HG03571 (cell line): ENCODE data around the gene IGFBPL1.
A peak's percentile ranks its signal among the peaks of the same experiment; 100 is the strongest.
"Not testable (repeated sequence)": the region's sequence is repeated elsewhere in the genome, so short reads cannot be mapped to it uniquely, and the experiment has no call there.

Experiments
- ATAC-seq: cut with Tn5 transposase; IDR thresholded peaks from one replicate; pipeline ENCODE4 v1.9.1; 2021; ENCODE audit not compliant: unreplicated experiment

Gene IGFBPL1

DNA sequence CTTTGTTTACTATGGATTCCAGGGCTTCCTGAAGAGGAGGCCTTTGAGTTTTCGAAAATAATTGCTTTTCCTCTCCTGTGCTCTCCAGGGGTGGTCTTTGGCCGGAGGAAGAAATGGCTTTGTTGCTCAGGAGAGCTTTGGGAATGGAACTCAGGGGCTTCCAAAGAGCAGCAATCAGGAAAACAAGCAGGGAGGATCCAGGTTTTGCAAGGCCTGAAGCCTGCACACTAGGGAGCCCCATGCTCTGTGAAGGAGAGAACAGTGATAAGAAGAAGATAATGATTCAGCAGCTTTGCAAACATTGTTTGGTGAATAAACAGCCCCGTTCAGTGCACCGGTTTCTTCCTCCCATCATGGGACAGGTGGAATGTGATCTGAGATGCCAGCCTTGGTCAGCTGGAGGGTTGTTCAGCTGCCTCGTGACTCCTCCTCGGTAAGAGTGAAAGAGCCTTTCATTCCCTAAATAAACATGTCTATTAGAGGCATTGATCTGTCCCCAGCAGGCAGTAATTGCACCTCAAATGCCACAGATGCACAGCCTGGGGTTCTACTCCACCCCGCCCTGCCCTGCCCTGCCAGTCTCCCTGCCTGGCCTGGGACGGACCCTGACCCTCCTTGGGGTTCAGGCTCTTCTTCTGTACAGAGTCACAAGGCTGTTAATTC lies 43.3 kb downstream of the IGFBPL1 start:
- ATAC-seq: no peak

DNA sequence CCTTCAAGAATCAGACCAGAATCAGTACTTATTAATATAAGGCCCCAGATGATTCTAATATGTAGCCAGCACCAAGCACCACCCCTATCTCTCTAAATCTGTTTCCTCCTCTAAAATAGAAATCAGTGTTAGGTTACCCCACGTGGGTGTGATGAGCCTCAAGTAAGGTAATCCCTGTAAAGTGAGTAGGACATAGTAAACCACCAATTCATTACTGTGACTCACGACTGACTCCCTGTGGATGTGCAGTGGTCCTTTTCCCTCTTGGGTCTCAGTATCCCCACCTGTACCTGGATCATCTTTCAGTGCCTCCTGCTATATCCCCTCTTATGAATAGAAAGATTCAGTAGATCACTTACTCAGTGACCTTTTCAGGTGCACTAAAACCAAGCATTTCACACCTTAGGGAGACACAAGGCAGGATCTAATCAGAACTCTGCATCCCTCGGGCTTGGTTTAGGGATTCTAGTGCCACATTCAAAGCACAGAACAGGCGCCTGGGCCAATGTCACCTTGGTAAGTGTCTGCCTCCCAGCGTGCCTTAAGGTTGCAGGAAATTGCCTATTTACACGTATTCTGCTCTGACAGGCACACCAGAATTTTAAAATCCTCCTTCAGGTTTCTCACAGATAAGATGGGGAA lies 43.9 kb downstream of the IGFBPL1 start:
- no peak for ATAC-seq

DNA sequence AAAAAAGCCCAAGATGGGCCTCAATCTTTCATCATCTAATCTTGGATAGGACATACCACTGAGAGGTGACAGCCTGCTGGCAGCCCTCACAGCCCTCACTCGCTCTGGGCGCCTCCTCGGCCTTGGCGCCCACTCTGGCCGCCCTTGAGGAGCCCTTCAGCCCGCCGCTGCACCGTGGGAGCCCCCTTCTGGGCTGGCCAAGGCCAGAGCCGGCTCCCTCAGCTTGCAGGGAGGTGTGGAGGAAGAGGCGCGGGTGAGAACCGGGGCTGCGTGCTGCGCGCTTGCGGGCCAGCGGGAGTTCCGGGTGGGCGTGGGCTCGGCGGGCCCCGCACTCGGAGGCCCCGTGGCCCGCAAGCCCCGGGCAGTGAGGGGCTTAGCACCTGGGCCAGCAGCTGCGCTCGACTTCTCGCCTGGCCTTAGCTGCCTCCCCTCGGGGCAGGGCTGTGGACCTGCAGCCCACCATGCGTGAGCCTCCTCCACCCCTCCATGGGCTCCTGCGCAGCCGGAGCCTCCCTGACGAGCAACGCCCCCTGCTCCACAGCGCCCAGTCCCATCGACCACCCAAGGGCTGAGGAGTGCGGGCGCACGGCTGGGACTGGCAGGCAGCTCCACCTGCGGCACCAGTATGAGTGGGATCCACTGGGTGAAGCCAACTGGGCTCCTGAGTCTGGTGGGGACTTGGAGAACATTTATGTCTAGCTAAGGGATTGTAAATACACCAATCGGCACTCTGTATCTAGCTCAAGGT lies 46.7 kb downstream of the IGFBPL1 start:
- ATAC-seq: not testable (repeated sequence)

DNA sequence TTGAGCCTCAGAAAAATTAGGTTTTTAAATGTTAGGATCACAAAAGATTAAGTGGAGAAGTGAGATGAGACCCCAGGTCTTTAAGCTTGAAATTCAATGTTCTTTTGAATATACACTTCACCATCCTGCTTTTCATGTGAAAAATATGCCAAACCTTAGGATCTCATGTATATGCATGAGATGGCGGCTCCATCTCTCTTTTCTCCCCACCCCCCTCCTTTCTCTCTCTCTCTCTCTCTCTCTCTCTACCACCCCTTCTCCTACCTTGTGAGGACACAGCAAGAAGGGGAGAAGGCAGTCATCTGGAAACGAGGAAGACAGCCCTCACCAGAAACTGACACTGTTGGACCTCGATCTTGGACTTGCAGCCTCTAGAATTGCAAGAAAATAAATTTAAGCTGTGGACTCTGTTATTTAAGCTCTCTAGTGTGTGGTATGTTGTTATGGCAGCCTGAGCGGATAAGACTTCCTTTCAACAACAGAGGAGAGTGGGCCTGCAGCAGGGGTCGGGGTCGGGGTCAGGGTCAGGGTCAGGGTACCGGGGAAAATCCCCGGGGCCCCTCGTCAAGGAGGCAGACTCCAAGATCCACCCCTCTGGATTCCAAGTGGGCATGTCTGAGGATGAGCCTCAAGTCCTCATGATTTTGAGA lies 48.1 kb downstream of the IGFBPL1 start:
- no peak for ATAC-seq

DNA sequence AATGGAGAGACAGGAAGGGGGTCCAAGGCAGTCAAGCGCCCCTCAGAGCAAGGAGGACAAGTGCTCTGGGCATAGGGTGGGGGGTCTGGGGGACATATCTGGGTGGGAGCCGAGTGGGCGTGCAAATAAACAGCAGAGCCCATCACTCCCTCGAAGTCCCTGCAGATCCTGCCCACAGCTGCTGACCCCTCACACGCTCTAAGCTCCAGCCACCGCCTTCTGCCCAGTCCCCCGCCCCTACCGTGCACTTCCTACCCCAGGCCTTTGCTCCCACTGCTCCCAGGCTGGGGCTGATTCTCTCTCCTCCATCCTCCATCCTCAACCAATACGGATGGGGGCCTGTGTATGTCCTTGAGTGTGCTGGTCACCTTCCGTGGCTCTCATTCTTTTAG lies 48.7 kb downstream of the IGFBPL1 start:
- no peak for ATAC-seq

DNA sequence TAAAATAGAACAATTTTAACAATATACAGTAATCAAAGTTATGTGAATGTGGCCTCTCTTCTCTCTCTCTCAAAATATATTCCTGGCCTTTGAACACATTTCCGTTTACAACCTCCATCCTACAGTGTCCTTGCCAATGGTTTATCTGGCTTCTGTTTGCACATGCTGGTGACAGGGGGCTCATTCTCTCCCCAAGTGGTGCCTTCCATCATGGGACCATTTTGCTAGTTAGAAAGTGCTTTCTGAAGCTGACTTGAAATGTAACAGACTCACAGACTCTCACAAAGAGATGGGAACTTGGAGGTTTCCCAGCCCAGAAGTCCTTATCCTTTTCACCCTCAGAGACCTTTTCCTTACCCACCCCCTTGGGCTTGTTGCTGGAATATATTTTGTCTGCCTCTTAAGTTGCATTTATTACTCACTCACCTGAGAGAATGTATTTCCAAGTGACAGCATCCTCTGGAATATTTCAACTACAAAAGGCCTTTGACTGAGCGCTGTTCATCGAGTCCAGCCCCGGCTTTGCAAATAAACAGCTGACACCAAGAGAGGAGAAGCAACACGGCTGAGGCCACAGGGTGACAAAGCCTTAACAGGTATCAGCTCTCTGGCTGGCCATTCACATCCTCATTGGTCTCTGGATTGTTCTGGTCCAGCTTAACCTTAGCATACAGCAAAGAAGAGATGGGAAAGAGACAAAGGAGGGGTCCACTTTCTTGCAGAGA lies 49.2 kb downstream of the IGFBPL1 start:
- no peak for ATAC-seq

DNA sequence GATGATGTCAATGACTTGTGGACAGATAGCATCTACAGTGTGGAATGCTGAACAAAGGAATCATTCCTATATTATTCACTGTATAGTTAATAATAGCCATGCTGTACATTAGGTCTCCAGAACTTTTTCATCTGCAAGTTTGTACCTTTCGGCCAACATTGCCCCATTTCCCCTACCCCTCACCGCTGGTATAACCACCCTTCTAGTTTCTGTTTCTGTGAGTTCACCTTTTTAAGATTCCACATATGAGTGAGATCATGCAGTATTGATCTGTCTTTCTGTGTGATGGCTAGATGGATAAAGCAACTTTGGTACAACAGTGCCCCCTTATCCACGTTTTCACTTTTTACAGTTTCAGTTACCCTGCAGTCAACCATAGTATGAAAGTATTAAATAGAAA lies 50.6 kb downstream of the IGFBPL1 start:
- no peak for ATAC-seq

DNA sequence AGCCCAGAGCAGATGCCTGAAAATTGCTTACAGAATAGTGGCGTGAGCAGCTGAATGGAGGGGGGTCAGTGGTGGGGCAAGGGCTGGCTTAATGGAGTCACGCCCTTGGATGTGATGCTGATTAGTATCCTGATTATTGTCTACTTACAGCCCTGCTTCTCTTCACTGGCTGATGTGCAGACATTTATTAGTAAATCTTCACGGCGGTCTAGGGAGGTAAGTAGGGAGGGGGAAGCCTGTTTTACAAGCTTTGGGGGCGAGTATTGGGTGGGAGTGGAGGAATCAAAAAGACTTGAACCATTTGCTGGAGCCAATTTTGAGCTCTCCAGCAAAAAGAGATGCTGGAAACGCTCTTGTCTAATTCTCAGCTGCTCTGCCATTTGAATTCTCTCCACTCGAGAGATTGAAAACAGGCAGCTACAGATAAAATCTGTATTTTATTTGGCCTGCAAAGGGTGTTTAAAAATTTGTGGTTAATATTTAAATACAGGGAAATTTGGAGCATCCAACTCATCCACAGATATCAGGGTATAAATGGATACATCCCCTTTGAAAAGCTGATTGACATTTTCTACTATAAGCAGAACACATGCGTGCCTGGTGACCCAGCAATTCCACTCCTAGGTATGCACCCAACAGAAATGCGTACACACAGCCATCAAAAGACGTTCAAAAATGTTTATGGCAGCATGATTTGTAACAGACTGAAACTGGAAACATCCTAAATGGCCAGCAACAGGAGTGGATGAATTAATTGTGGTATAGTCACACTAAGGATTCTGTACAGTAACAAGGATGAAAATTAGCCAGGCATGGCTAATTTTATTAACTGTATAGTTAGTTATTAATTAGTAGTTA lies 51.3 kb downstream of the IGFBPL1 start:
- ATAC-seq: no peak

DNA sequence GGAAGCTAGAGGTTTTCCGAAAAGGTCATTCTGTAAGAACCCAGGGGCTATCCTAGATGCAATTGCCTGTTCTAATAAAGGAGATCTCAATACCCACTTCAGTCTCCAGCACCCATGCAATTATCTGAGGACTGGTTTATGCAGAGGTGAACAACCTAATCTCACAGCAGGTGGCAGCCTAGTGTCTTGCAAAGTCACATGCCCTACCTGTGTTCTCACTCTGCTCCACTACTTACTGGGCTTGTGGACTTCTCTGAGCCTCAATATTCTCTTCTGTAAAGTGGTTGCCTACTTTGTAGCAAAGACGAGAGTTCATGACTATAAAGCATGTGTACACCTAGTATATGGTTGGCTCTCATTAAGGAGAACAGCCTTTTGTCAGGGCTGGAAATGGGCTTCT lies 52.8 kb downstream of the IGFBPL1 start:
- peak; percentile 51 for ATAC-seq

DNA sequence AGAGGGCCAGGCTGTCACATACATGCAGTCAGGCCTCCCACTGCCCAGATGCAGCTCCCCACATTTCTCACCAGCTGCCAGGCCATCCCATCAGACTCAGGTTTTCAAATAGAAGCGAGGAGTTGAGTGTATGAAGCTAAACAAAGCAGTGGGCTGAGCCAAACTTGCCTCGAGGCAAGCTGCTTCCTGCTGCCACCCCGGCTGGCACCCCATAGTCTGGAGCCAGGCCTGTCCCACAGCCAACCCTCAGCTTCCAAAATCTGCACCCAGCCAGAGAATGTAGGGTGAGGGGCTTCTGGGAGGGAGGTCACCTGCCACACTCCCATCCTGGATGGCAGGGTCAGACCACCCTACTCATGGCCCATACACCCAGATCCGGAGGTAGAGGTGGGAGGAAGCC lies 54.1 kb downstream of the IGFBPL1 start:
- ATAC-seq: no peak

DNA sequence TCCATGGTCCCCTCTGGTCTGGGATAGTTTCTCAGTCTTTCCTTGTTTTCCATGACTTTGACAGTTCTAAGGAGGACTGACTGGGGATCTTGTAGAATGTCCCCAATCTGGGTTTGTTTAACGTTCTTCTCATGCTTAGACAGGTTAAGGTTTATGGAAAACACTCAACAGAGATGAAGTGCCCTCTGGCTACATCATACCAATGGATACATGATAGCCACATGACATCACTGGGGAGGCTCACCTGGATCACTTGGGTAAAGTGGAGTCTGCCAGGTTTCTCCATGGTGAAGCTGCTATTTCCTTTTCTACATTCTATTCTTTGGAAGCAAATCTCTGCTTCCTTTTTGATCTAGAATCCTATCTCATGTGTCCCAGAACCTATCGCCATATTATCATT lies 55.5 kb downstream of the IGFBPL1 start:
- ATAC-seq: no peak

DNA sequence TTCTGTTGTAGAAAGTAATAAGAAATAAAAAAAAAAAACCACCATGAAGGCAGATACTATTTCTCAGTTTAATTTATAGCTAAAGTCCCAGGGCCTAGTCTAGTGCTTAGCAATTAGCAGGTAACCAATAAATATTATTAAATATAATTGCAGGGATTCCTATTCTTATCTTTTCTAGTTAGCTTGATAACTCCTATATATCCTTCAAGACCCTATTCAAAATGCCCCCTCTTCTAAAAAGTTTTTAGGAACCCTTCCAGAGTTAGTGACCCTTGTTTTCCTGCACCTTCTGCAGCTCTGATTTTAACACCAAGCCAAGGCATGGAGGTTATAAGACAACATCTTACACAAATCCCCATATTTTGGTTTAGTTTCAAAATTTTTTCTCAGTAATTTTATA lies 56.4 kb downstream of the IGFBPL1 start:
- ATAC-seq: no peak

DNA sequence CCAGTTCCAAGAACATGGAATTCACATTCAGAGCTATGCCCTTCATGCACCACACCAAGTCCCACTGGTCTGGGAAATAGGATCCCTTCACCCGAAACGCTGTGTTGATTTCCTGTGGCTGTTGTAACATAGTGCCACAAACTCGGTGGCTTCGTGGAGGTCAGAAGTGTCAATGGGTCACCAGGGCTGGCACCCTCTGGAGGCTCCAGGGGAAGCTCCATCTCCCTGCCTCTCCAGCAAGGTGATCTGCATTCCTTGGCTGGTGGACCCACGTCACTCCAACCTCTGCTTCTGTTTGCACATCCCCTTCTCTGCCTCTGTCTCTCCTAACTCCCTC lies 60.7 kb downstream of the IGFBPL1 start:
- ATAC-seq: no peak

DNA sequence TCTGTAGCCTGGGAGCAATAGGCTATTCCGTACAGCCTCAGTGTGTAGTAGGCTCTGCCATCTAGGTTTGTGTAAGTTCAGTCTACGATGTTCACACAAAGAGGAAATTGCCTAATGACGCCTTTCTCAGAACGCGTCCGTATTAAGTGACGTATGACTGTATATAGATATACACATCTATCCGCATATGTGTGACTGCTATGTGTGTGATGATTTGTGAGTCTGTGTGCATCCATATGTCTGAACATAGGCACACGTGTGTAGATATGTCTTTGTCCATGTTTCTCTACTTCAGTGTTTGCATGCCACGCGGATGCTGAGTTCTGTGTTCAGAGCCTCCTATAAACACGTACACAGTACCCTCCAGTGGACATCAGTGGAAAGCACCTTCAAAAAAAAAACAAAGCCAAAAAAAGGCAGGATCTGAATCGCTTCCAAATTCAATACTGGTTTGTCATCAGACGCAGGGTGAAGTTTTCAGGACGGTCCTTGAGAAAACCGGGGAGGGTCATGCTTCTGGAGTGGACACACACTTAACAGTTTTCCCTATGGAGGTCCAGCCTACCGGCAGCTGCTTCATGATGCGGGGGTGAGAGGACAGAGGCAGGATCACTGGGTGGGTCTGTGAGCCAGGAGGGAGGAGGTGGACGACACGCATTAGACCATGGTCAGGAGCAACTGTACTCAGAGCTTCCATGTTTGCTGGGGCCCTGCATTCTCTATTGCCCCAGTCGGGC lies 61.2 kb downstream of the IGFBPL1 start:
- no peak for ATAC-seq

DNA sequence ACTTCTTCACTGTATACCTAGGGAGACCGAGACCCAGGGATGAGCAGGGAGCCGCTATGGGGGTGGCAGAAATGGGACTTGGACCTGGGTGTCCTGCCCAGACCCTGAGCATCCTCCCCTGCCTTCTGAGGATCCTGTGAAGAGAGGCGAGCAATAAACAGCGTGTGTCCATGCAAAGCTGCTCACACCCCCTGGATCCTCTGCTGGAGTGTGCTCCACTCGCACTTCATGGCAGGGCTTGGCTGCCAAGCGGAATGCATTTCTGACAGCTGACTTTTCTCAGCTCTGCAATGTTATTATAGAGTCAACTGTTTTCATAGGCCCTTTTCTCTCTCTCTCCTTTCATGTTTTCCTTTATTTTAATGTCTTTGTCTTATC lies 62.8 kb downstream of the IGFBPL1 start:
- ATAC-seq: no peak

DNA sequence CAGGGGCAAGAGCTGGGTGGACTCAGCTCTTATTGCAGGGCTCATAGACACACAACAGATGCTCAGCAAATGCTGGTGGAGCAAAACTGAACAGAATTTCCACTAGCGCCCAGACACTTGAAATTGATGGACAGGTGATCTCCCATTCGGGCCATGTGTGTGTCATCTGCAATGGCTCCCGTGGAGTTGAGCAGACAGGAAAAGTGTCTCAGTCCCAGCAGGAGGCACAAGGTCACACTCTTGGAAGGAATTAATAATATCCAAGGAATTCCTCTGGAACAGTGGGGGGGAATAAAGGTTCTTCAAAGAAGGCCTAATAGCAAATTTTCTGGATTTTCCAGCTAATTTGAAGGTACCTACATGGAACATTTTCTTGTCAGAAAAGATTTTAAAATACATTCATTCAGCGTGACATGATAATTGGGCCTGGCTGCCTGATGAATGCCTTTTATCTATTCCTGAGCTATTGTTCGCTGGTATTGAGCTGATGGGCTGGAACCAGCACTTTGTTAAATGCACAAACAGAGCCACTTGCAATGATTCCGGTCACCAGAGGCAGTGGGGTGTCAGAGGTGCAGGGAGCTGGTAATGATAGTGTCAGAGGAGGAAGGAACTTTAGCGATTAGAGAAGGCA lies 63.3 kb downstream of the IGFBPL1 start:
- no peak for ATAC-seq

DNA sequence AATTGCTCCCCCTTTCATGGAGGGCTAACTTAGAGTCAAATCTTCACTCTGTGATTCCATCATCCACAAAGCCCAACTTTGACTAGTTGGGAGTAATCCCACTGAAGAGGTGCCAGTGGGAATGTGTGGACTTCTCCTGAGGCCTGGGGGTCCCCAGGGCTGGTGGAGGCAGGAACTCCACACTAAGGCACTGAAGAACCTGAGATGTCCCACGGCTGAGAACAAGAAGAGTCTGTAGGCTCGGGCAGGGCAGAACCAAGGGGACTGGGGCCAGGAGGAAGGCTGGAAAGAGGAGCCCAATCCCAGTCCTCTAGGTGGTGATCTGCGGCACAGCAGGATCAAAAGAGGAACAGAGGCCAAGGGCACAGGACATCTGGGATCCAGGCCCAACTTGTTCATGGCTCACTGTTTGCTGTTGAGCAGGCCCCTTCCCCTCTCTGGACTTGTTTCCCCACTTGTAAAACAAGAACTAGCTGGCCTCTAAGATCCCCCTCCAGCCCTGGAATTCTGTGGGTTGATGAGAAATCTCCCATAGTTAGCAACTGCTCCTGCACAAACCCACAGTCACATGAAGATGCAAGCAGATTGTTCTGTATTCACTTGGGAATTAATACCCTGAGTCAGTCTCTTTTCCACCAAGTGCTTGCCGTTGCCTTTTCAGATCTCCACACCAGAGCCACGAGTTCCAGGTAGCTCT lies 64.4 kb downstream of the IGFBPL1 start:
- no peak for ATAC-seq

DNA sequence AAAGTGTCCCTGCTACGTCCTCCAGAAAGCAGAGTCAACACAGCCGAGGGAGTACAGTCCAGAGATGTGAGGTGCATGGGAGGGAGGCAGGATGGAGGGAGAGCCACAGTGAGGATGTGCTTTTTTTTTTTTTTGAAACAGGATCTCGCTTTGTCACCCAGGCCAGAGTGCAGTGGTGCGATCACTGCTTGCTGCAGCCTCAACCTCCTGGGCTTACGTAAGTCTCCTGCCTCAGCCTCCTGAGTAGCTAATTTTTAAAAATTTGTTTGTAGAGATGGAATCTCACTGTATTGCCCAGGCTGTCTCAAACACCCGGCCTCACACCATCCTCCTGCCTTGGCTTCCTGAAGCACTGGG lies 65.0 kb downstream of the IGFBPL1 start:
- no peak for ATAC-seq
